Activated CD8-positive, alpha-beta memory T cell treated with anti-CD3 and anti-CD28 coated beads for 48 hours (primary cell): ENCODE results near the gene PDGFA.

Source experiments
- DNase-seq, 3 experiments: peaks; one replicate each; pipeline ENCODE4 v3.0.0-alpha.2; 2020; ENCODE audit warnings: low read depth in 2 of 3, low spot score in 2 of 3

The PDGFA gene

GRCh38 chr7:449324-450019 is 70.2 kb downstream of the PDGFA start:
- DNase-seq = no peak

DNA sequence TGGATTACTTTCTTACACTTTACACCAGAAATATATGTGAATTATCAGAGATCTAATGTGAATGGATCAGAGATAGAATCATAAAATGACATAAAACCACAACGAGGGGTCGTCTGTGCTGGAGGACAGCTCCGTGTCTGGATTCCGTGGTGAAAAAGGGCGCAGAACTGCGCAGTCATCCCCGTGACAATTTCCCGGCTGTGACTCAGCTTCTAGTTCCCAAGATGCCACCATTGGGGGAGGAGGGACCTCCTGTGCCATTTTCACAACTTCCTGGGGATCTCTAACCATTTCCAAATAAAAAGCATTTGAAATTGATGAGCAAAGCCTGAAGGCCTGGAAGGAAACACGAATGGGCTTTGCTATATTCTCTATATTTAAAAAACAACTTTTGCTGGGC is 72.1 kb downstream of the PDGFA start:
- no peak for DNase-seq
